ENCODE measurements around the gene TBC1D12.

DNA sequence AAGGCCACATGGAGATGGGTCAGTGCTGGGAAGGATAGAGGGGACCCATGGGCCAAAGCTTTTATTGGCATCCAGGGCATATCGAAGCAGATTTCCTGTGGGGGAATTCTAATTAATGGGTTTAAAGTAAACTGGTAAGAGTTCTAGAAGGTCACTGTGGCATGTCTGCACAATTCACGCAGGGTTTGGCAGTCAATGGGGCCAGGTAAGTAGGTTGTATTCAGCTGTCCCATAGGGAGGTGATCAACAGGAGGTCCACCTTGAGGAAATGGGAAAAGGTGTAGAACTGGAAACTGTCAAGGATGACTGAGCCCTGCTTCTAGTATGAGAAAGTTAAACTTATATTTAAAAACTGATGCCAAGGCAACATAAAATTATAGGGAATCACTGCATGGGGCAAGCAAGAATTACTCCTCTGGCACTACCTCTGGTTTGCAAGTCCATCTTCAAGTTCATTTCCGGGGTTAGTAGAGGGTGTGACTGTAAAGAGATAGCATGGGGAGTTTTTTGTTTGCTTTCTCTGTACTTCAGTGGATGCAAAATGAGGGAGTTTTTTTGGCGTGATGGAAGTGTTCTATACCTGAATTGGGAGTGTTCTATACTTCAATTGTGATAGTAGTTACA lies 22.5 kb downstream of the TBC1D12 start:
- no peak for TF ChIP-seq CTCF (IDR thresholded peaks at IDR 0.05)
- TF ChIP-seq POLR2A (IDR thresholded peaks at IDR 0.05) = no peak
